B cell (primary cell): ENCODE results near the gene GABPB2.

Source experiments
- CTCF ChIP-seq: fragments of 200-600 bp; IDR thresholded peaks from one replicate; pipeline ENCODE4 v1.8.0; 2022; ENCODE audit warnings: antibody characterized with exemption, mild to moderate bottlenecking
- EZH2 ChIP-seq: IDR thresholded peaks from 2 replicates; pipeline ENCODE4 v1.6.1; 2012; ENCODE audit warnings: borderline replicate concordance, low read depth, mild to moderate bottlenecking, moderate library complexity, low read length; ENCODE audit not compliant: insufficient read depth, poor library complexity, severe bottlenecking

GRCh38 chr1:151132335-151133017 lies 61.9 kb downstream of the GABPB2 start:
- no peak for TF ChIP-seq CTCF
- TF ChIP-seq EZH2: no peak
